ENCODE measurements around the gene COL15A1.

DNA sequence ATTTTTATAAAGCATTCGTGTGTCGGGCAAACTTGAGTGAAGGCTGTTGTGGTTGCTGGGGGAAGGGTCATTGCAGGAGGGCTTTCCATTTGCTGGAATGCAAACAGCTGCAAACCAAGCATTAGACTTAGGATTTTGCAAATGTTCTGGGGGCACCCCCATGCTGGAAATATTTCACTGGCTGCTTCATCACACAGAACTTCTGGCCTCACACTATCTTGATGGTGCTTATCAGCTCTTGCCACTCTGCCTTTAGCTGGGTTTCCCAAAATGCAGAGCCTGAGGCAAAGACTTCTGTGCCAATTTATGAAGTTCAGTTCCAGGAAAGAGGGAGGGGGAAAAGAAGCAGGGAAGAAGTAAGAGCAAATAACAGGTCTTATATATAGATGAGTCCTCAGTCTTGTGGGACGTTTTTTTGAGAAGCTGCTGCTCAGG, 8.6 kb upstream of the COL15A1 start:
- TF ChIP-seq, protein P1, sequence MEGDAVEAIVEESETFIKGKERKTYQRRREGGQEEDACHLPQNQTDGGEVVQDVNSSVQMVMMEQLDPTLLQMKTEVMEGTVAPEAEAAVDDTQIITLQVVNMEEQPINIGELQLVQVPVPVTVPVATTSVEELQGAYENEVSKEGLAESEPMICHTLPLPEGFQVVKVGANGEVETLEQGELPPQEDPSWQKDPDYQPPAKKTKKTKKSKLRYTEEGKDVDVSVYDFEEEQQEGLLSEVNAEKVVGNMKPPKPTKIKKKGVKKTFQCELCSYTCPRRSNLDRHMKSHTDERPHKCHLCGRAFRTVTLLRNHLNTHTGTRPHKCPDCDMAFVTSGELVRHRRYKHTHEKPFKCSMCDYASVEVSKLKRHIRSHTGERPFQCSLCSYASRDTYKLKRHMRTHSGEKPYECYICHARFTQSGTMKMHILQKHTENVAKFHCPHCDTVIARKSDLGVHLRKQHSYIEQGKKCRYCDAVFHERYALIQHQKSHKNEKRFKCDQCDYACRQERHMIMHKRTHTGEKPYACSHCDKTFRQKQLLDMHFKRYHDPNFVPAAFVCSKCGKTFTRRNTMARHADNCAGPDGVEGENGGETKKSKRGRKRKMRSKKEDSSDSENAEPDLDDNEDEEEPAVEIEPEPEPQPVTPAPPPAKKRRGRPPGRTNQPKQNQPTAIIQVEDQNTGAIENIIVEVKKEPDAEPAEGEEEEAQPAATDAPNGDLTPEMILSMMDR (IDR thresholded peaks at IDR 0.05 in 4 of 5, conservative IDR thresholded peaks at IDR 0.05 in 1 of 5): no peak
- no peak for TF ChIP-seq POLR2A (IDR thresholded peaks at IDR 0.05)

All from gastrocnemius medialis (tissue), 4 donors.